Measurements from ENCODE around the gene LRP10. TPM values are rescaled to one million over a fixed set of nuclear protein-coding genes. Genes with fewer than 3 reads are reported as not detected.

Gene LRP10
- total RNA-seq, 1 experiment from 2014 or later = 78.3 TPM

DNA sequence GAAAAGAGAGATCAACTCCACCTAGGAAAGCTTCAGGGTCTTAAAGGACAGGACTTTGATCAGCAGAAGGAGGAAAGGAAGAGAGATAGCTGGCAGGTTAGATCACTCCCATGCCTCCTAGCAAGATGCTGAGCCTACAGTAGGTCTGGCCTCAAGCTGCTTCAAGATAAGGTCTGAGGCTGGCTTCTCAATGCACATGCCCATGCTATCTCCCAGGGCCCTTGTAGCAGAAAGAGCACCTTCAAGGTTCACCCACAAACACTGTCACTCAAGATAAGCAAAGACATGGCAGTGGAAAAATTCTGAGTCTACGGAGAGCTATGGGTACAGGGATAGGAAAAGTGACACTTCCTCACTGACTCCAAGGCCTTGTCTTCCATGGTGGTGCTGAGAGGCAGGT is 25.8 kb downstream of the LRP10 start:
- CTCF ChIA-PET = no interaction called here
- no peaks in the 10 kb centered on the region for H3K27me3 ChIP-seq (ENCODE audit: control insufficient read depth, insufficient read depth, low read length)
- H3K4me1 ChIP-seq (ENCODE audit: control insufficient read depth, insufficient read depth, low read length) = no peaks in the 10 kb centered on the region
- H3K9me3 ChIP-seq (ENCODE audit: control insufficient read depth, insufficient read depth, low read depth, low read length) = no peaks in the 10 kb centered on the region
- TF ChIP-seq SIN3A (IDR thresholded peaks at IDR 0.05; ENCODE audit: borderline replicate concordance, insufficient read depth, low read depth, low read length) (no peak), POLR2AphosphoS5 (IDR thresholded peaks at IDR 0.05; ENCODE audit: low read depth, low read length) (no peak), TCF7L2 (IDR thresholded peaks at IDR 0.05; ENCODE audit: low read depth, low read length) (no peak)
- TF ChIP-seq, protein P1, sequence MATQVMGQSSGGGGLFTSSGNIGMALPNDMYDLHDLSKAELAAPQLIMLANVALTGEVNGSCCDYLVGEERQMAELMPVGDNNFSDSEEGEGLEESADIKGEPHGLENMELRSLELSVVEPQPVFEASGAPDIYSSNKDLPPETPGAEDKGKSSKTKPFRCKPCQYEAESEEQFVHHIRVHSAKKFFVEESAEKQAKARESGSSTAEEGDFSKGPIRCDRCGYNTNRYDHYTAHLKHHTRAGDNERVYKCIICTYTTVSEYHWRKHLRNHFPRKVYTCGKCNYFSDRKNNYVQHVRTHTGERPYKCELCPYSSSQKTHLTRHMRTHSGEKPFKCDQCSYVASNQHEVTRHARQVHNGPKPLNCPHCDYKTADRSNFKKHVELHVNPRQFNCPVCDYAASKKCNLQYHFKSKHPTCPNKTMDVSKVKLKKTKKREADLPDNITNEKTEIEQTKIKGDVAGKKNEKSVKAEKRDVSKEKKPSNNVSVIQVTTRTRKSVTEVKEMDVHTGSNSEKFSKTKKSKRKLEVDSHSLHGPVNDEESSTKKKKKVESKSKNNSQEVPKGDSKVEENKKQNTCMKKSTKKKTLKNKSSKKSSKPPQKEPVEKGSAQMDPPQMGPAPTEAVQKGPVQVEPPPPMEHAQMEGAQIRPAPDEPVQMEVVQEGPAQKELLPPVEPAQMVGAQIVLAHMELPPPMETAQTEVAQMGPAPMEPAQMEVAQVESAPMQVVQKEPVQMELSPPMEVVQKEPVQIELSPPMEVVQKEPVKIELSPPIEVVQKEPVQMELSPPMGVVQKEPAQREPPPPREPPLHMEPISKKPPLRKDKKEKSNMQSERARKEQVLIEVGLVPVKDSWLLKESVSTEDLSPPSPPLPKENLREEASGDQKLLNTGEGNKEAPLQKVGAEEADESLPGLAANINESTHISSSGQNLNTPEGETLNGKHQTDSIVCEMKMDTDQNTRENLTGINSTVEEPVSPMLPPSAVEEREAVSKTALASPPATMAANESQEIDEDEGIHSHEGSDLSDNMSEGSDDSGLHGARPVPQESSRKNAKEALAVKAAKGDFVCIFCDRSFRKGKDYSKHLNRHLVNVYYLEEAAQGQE (IDR thresholded peaks at IDR 0.05; ENCODE audit: insufficient read depth in 1 of 2, low read depth in 2 of 2, low read length in 1 of 2) = no peak
- TF ChIP-seq, protein P2, sequence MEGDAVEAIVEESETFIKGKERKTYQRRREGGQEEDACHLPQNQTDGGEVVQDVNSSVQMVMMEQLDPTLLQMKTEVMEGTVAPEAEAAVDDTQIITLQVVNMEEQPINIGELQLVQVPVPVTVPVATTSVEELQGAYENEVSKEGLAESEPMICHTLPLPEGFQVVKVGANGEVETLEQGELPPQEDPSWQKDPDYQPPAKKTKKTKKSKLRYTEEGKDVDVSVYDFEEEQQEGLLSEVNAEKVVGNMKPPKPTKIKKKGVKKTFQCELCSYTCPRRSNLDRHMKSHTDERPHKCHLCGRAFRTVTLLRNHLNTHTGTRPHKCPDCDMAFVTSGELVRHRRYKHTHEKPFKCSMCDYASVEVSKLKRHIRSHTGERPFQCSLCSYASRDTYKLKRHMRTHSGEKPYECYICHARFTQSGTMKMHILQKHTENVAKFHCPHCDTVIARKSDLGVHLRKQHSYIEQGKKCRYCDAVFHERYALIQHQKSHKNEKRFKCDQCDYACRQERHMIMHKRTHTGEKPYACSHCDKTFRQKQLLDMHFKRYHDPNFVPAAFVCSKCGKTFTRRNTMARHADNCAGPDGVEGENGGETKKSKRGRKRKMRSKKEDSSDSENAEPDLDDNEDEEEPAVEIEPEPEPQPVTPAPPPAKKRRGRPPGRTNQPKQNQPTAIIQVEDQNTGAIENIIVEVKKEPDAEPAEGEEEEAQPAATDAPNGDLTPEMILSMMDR (IDR thresholded peaks at IDR 0.05) = no peak
- H3K4me3 ChIP-seq (ENCODE audit: low read depth in 2 of 2, low read length in 2 of 2) = no peak overlapping the region
- H3K36me3 ChIP-seq (ENCODE audit: control insufficient read depth, insufficient read depth, low read length) = peaks cover 4% of the 10 kb centered on the region; the same call in 1 of the 2 replicates
- ATAC-seq = no peak
- intact Hi-C loops (cut with micrococcal nuclease; ENCODE audit: unreplicated experiment) (no loop called here), in situ Hi-C loops (cut with HindIII; ENCODE audit: low pct_unique_long_range_greater_than_20kb, low sequenced_read_pairs) (no loop called here)
- no peak overlapping the region for H3K27ac ChIP-seq (ENCODE audit: low read length)
- POLR2A ChIA-PET = no interaction called here
- BruUV-seq (replicated peaks) = no TSS peak
- no peak for DNase-seq (ENCODE audit: low read depth, low spot score)

DNA sequence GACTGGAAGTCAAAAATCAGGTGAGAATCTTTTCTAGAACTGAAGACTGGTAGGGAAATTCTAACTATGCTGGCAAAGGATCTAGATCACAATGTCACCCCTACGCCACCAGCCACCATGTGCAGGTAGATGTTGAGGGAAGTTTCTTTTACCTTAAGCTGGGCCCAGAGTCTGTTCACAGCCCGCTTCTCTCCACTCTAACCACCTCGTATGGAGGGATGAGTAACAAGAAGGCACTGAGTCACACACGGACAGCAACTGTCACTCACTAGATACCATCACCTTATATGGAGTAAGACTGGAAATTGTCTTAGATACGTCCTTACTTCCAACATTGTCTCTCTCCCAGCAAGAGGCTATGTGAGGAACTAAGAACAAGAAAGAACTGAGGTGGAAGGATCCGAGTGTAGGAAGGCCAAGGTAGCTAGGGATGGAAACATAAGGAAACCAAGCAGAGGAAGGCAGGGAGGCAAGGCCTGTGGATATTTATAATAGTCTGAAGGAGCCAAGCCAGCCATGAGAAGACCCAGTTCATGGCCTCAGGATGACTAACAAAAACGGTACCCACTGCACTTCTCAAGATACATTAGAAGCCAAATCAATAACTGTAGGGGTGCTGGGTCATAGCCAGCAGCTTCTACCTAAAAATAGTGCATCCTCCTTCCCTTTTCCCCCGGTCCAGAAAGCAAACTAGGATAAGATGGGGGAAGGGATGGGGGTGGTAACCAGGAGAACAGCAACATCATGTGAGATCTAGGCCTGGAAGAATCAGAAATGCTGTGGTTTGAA is 27.0 kb downstream of the LRP10 start:
- Histone ChIP-seq H3K4me3 (ENCODE audit: low read depth in 2 of 2, low read length in 2 of 2) (no peak overlapping the region), H3K27ac (ENCODE audit: low read length) (no peak overlapping the region), H3K9me3 (ENCODE audit: control insufficient read depth, insufficient read depth, low read depth, low read length) (no peaks in the 10 kb centered on the region), H3K4me1 (ENCODE audit: control insufficient read depth, insufficient read depth, low read length) (no peaks in the 10 kb centered on the region), H3K27me3 (ENCODE audit: control insufficient read depth, insufficient read depth, low read length) (no peaks in the 10 kb centered on the region), H3K36me3 (ENCODE audit: control insufficient read depth, insufficient read depth, low read length) (peaks cover 4% of the 10 kb centered on the region; the same call in 1 of the 2 replicates)
- intact Hi-C loops (cut with micrococcal nuclease; ENCODE audit: unreplicated experiment) (no loop called here), in situ Hi-C loops (cut with HindIII; ENCODE audit: low pct_unique_long_range_greater_than_20kb, low sequenced_read_pairs) (no loop called here)
- ChIA-PET CTCF (no interaction called here), POLR2A (no interaction called here)
- ATAC-seq (no peak), DNase-seq (ENCODE audit: low read depth, low spot score) (no peak)
- TF ChIP-seq, protein P2 (IDR thresholded peaks at IDR 0.05) = no peak
- TF ChIP-seq TCF7L2 (IDR thresholded peaks at IDR 0.05; ENCODE audit: low read depth, low read length) = no peak
- TF ChIP-seq, protein P1 (IDR thresholded peaks at IDR 0.05; ENCODE audit: insufficient read depth in 1 of 2, low read depth in 2 of 2, low read length in 1 of 2) = no peak
- no peak for TF ChIP-seq POLR2AphosphoS5 (IDR thresholded peaks at IDR 0.05; ENCODE audit: low read depth, low read length)
- no peak for TF ChIP-seq SIN3A (IDR thresholded peaks at IDR 0.05; ENCODE audit: borderline replicate concordance, insufficient read depth, low read depth, low read length)
- no TSS peak for BruUV-seq (replicated peaks)

Measured in Panc1 (cell line).